ENCODE results near the gene KARS1.

The KARS1 gene

GRCh38 chr16:75578725-75579124 is 68.7 kb downstream of the KARS1 start:
- no peak for DNase-seq
- Mint-ChIP-seq H3K9me3 (no peaks in the 10 kb centered on the region), H3K27ac (peak overlapping the region; percentile 35), H3K27me3 (no peaks in the 10 kb centered on the region), H3K4me3 (no peak overlapping the region), H3K4me1 (ENCODE audit: low read depth) (peaks cover 23% of the 10 kb centered on the region), H3K36me3 (ENCODE audit: low read depth) (peaks cover 64% of the 10 kb centered on the region)

- H3K4me1 Mint-ChIP-seq (ENCODE audit: low read depth): peaks cover 26% of the 10 kb centered on the region
- H3K27ac Mint-ChIP-seq: peak overlapping the region; percentile 35
- H3K36me3 Mint-ChIP-seq (ENCODE audit: low read depth): peaks cover 69% of the 10 kb centered on the region
Measured at GRCh38 chr16:75578212-75578611, 69.3 kb downstream of the KARS1 start.

More at GRCh38 chr16:75578212-75578611, 69.3 kb downstream of the KARS1 start:
- Mint-ChIP-seq H3K4me3 (no peak overlapping the region), H3K9me3 (no peaks in the 10 kb centered on the region), H3K27me3 (no peaks in the 10 kb centered on the region)
- DNase-seq: peak; percentile 2

All from activated T-cell treated with anti-CD3 and anti-CD28 coated beads, Interleukin-2, amount 50 U/mL, for 24 hours (primary cell).